ENCODE data around the gene GLS. TPM values are rescaled to one million over a fixed set of nuclear protein-coding genes. Genes with fewer than 3 reads are reported as not detected.
"Not testable (repeated sequence)": the region's sequence is repeated elsewhere in the genome, so short reads cannot be mapped to it uniquely, and the experiment has no call there.

GLS gene
- total RNA-seq, 1 experiment from 2014 or later, result 177 TPM

- Histone ChIP-seq H3K27ac (no peak overlapping the region), H3K4me3 (no peak overlapping the region), H3K9me3 (replicated peaks) (no peaks in the 10 kb centered on the region), H3K4me1 (replicated peaks) (peaks cover 82% of the 10 kb centered on the region), H3K36me3 (no peaks in the 10 kb centered on the region), H3K27me3 (replicated peaks) (no peaks in the 10 kb centered on the region)
- no peak for DNase-seq (ENCODE audit: low read depth in 1 of 2, low spot score in 2 of 2)
Measured at GRCh38 chr2:190862571-190862991, 18.0 kb upstream of the GLS start.

- Histone ChIP-seq H3K4me1 (replicated peaks) (peaks cover 70% of the 10 kb centered on the region), H3K9me3 (replicated peaks) (no peaks in the 10 kb centered on the region), H3K4me3 (no peak overlapping the region), H3K36me3 (no peaks in the 10 kb centered on the region), H3K27ac (peak overlapping the region; percentile 31; the same call in 1 of the 2 replicates), H3K27me3 (replicated peaks) (no peaks in the 10 kb centered on the region)
- no peak for DNase-seq (ENCODE audit: low read depth in 1 of 2, low spot score in 2 of 2)
Measured at GRCh38 chr2:190863946-190864345, 16.7 kb upstream of the GLS start.

- H3K4me3 ChIP-seq, result no peak overlapping the region
- peak in 1 of 2 experiments; percentile 40 for DNase-seq (ENCODE audit: low read depth in 1 of 2, low spot score in 2 of 2)
- H3K36me3 ChIP-seq, result no peaks in the 10 kb centered on the region
- no peaks in the 10 kb centered on the region for H3K27me3 ChIP-seq (replicated peaks)
- peak overlapping the region; percentile 31 for H3K27ac ChIP-seq
- H3K4me1 ChIP-seq (replicated peaks), result peaks cover 66% of the 10 kb centered on the region
- no peaks in the 10 kb centered on the region for H3K9me3 ChIP-seq (replicated peaks)
Measured at GRCh38 chr2:190864375-190864774, 16.2 kb upstream of the GLS start.

DNA sequence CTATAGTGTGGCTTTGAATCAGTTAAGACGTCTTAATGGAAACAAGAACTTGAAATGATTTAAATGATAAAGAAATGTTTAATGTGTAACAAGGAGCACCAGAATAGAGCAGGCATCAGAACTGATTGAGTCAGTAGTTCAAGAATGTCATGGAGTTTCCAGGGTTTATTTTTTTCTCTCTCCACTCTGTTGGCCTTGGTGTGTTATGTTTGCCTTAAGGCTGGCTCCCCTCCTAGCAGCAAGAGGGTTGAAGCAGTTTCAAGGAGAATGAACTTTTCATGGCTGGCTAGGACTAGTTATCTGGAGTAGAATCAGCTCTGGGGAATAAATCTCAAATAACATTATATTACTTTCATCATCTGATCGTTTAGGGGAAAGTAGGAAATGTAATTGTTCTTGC lies 13.4 kb upstream of the GLS start:
- Histone ChIP-seq H3K4me1 (replicated peaks) (peaks cover 39% of the 10 kb centered on the region), H3K4me3 (no peak overlapping the region), H3K9me3 (replicated peaks) (no peaks in the 10 kb centered on the region), H3K27me3 (replicated peaks) (no peaks in the 10 kb centered on the region), H3K27ac (peak overlapping the region; percentile 45), H3K36me3 (no peaks in the 10 kb centered on the region)
- peak in 1 of 2 experiments; percentile 62 for DNase-seq (ENCODE audit: low read depth in 1 of 2, low spot score in 2 of 2)

DNA sequence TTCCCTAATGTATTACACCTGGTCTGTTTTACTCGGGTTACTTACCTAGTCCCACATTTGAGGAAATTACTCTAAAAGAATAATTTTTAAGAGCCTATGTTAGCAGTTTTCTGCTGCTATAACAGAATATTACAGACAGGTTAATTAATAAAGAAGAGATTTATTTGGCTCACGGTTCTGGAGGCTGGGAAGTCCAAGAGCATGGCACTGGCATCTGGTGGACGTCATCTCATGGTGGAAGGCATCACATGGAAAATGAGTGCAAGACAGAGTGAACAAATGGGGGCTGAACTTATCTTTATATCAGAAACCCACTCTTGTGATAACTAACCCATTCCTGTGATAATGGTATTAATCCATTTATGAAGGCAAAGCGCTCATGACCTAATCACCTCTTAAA lies 12.8 kb upstream of the GLS start:
- no peaks in the 10 kb centered on the region for H3K27me3 ChIP-seq (replicated peaks)
- H3K27ac ChIP-seq, result no peak overlapping the region; the same call in 1 of the 2 replicates
- no peak overlapping the region for H3K4me3 ChIP-seq
- peaks cover 34% of the 10 kb centered on the region for H3K4me1 ChIP-seq (replicated peaks)
- H3K9me3 ChIP-seq (replicated peaks), result no peaks in the 10 kb centered on the region
- H3K36me3 ChIP-seq, result no peaks in the 10 kb centered on the region
- no peak for DNase-seq (ENCODE audit: low read depth in 1 of 2, low spot score in 2 of 2)

DNA sequence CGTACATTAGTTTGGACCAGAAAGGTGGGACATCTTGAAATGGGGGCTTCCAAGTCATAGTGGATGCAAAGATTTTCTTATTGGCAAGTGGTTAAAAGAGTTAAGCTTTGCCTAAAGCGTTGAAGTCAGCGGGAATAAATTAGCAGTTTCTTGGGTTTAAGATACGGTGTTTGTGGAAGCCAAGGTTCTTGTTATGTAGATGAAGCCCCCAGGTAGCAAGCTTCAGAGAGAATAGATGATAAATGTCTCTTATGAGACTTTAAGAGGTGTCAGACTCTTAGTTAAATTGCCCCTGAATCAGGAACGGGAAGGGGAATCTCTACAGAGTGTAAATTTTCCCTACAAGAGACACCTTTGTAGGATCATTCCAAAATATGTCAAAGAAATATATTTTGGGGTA lies 10.9 kb upstream of the GLS start:
- Histone ChIP-seq H3K4me3 (no peak overlapping the region), H3K36me3 (no peaks in the 10 kb centered on the region), H3K4me1 (replicated peaks) (peaks cover 23% of the 10 kb centered on the region), H3K9me3 (replicated peaks) (no peaks in the 10 kb centered on the region), H3K27ac (no peak overlapping the region), H3K27me3 (replicated peaks) (no peaks in the 10 kb centered on the region)
- DNase-seq (ENCODE audit: low read depth in 1 of 2, low spot score in 2 of 2), result no peak

- H3K4me1 ChIP-seq (replicated peaks); H3K9me3 ChIP-seq (replicated peaks); H3K4me3 ChIP-seq; H3K27me3 ChIP-seq (replicated peaks); H3K36me3 ChIP-seq; DNase-seq (ENCODE audit: low read depth in 1 of 2, low spot score in 2 of 2); H3K27ac ChIP-seq: not testable (repeated sequence)
Measured at GRCh38 chr2:190873451-190873850, 7.2 kb upstream of the GLS start.

GRCh38 chr2:190875891-190876290 lies 4.7 kb upstream of the GLS start:
- Histone ChIP-seq H3K27me3 (replicated peaks) (no peaks in the 10 kb centered on the region), H3K9me3 (replicated peaks) (no peaks in the 10 kb centered on the region; the same call in 1 of the 2 replicates), H3K36me3 (peaks cover 2% of the 10 kb centered on the region), H3K4me1 (replicated peaks) (peaks cover 4% of the 10 kb centered on the region), H3K27ac (no peak overlapping the region), H3K4me3 (no peak overlapping the region)
- no peak for DNase-seq (ENCODE audit: low read depth in 1 of 2, low spot score in 2 of 2)

DNA sequence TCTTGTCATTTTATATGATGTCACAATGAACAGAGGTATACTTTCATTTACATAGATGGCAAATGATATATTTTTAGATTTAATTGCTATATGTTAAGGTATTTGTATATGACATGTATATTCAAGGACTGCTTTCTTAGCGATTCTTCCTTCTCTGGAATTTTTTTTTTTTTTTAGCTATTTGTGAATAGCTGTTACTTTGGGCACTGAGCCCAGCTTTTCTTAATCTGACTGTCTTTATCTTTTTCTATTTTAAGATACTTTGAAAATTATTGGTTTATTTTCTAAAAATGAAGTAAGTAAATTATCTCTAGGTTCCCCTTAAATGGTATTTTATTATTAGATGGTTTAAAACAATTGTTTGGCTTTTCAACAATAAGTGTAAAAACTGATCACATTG lies 4.0 kb upstream of the GLS start:
- Histone ChIP-seq H3K27ac (no peak overlapping the region), H3K4me3 (no peak overlapping the region), H3K4me1 (replicated peaks) (peaks cover 4% of the 10 kb centered on the region), H3K36me3 (peaks cover 10% of the 10 kb centered on the region), H3K27me3 (replicated peaks) (no peaks in the 10 kb centered on the region), H3K9me3 (replicated peaks) (no peaks in the 10 kb centered on the region; the same call in 1 of the 2 replicates)
- DNase-seq (ENCODE audit: low read depth in 1 of 2, low spot score in 2 of 2), result no peak

- no peak for DNase-seq (ENCODE audit: low read depth in 1 of 2, low spot score in 2 of 2)
- no peaks in the 10 kb centered on the region; the same call in 1 of the 2 replicates for H3K9me3 ChIP-seq (replicated peaks)
Measured at GRCh38 chr2:190877436-190877835, 3.2 kb upstream of the GLS start.

DNA sequence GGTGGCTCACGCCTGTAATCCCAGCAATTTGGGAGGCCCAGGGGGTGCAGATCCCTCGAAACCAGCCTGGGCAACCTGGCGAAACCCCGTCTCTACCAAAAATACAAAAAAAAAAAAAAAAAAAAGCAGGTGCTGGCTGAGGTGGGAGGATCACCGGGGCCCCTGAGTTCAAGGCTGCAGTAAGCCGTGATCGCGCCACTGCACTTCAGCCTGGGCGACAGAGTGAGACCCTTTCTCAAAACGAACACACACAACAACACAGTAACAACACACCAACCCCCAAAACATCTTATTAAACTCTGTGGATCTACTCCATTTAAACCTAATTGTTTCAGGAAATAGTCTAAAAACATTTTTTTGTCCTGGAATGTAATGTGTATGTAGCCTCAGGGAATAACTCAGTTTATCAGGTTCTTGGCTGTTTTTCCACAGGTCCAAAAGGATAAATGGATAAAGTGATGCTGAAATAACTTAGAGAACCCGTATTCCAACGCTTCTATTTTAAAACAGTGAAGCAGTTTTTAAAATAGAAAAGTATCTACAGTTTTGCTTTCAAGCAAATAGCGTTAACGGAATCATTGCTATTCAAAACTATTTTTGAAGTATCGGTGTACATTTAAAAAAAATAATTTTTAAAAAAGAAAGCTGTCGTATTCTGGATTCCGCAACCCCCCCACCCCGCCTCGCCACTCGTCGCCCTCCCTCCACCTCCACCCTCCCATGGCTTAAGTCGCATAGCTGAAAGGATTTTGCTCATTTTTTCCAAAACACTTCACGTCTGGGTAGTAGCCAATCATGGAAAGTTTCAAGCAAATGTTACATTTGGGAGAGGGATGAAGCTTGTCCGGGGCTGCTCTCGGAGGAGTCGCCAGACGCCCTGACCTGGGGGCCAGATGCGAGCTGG lies 895 bp upstream of the GLS start:
- Histone ChIP-seq H3K27me3 (replicated peaks) (no peaks in the 10 kb centered on the region), H3K27ac (peak overlapping the region; percentile 75), H3K4me1 (replicated peaks) (peaks cover 22% of the 10 kb centered on the region), H3K36me3 (peaks cover 39% of the 10 kb centered on the region), H3K4me3 (peak overlapping the region; percentile 95), H3K9me3 (replicated peaks) (no peaks in the 10 kb centered on the region; the same call in 1 of the 2 replicates)
- peak in 1 of 2 experiments; percentile 27 for DNase-seq (ENCODE audit: low read depth in 1 of 2, low spot score in 2 of 2)

More at GRCh38 chr2:190877436-190877835, 3.2 kb upstream of the GLS start:
- Histone ChIP-seq H3K27me3 (replicated peaks) (no peaks in the 10 kb centered on the region), H3K36me3 (peaks cover 18% of the 10 kb centered on the region), H3K4me1 (replicated peaks) (peaks cover 4% of the 10 kb centered on the region), H3K4me3 (no peak overlapping the region), H3K27ac (no peak overlapping the region)

- Histone ChIP-seq H3K9me3 (replicated peaks) (no peaks in the 10 kb centered on the region; the same call in 1 of the 2 replicates), H3K36me3 (peaks cover 45% of the 10 kb centered on the region), H3K4me3 (peak overlapping the region; percentile 95), H3K27ac (peak overlapping the region; percentile 77), H3K27me3 (replicated peaks) (no peaks in the 10 kb centered on the region), H3K4me1 (replicated peaks) (peaks cover 23% of the 10 kb centered on the region)
- DNase-seq (ENCODE audit: low read depth in 1 of 2, low spot score in 2 of 2), result no peak
Measured at GRCh38 chr2:190881084-190881597, 520 bp downstream of the GLS start.

- peak; percentile 61 to 82 for DNase-seq (ENCODE audit: low read depth in 1 of 2, low spot score in 2 of 2)
- H3K4me3 ChIP-seq, result peak overlapping the region; percentile 95
- H3K36me3 ChIP-seq, result peaks cover 45% of the 10 kb centered on the region
- peaks cover 23% of the 10 kb centered on the region for H3K4me1 ChIP-seq (replicated peaks)
- no peaks in the 10 kb centered on the region; the same call in 1 of the 2 replicates for H3K9me3 ChIP-seq (replicated peaks)
- no peaks in the 10 kb centered on the region for H3K27me3 ChIP-seq (replicated peaks)
- peak overlapping the region; percentile 77 for H3K27ac ChIP-seq
Measured at GRCh38 chr2:190881598-190882410, 1.2 kb downstream of the GLS start.

All from SJSA1 (cell line).